AG04449 (cell line): ENCODE results near the gene AADACL2.

Source experiments
- CTCF ChIA-PET: fragments of 350-600 bp; formaldehyde crosslinking; extraction: SDS; loops from one replicate; lab custom pipeline; 2021; ENCODE audit warnings: antibody characterized with exemption; lab: Yijun Ruan, JAX
- POLR2A ChIA-PET: fragments of 400-600, 350-600 bp; formaldehyde crosslinking; extraction: SDS; loops from one replicate; lab custom pipeline; 2020; ENCODE audit warnings: antibody characterized with exemption, inconsistent platforms; lab: Yijun Ruan, JAX
- DNase-seq: peaks from one replicate; pipeline ENCODE4 v3.0.0-alpha.2; 2010; ENCODE audit warnings: low read depth, low spot score
- H3K4me3 ChIP-seq: 2 replicates; pipeline ENCODE4 v1.5.1; 2011; ENCODE audit warnings: low read depth, mild to moderate bottlenecking, control low read depth, low read length
- CTCF ChIP-seq: IDR thresholded peaks from one replicate; pipeline ENCODE4 v1.5.1; 2011; ENCODE audit warnings: mild to moderate bottlenecking, moderate library complexity, low read length, control low read depth, inconsistent platforms; ENCODE audit not compliant: insufficient read depth; ENCODE audit errors: missing control alignments

Gene AADACL2

DNA sequence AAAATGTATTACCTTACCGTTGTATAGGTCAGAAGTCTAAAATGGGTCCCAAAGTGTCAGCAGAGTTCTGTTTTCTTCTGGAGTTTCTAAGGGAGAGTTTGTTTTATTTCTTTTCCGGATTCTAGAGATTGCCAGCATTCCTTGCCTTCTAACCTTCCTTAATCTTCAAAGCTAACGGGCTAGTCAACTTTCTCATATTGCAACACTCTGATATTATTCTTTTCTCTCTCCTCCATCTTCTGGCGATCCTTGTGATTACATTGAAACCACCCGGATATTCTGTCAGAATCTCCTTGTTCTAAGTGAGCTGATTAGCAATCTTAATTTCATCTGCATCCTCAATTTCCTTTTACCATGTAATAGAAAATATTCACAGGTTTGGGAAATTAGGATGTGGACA is 36.2 kb upstream of the AADACL2 start:
- no peak for TF ChIP-seq CTCF
- ChIA-PET CTCF (no interaction called here), POLR2A (no interaction called here)
- no peak for DNase-seq
- no peak overlapping the region for H3K4me3 ChIP-seq

DNA sequence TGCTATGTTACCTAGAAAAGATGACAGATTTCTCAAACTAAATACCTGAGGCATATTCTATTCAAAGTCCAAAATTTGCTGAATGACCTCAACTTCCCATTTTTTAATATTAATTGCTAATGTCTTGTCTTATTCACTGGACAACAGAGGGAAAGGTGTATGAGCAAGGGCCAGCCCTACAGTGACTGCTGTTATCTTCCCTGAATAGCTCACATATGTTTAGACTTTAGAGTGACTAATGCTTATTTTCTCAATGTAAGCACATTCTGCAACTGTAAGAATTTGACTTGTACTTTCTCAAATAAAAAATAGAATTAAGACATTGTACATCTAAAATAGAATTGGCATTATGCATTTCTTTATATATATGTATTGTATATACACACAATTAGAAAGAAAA is 26.5 kb upstream of the AADACL2 start:
- no peak overlapping the region for H3K4me3 ChIP-seq
- no peak for DNase-seq
- no peak for TF ChIP-seq CTCF
- CTCF ChIA-PET: no interaction called here
- POLR2A ChIA-PET: no interaction called here

DNA sequence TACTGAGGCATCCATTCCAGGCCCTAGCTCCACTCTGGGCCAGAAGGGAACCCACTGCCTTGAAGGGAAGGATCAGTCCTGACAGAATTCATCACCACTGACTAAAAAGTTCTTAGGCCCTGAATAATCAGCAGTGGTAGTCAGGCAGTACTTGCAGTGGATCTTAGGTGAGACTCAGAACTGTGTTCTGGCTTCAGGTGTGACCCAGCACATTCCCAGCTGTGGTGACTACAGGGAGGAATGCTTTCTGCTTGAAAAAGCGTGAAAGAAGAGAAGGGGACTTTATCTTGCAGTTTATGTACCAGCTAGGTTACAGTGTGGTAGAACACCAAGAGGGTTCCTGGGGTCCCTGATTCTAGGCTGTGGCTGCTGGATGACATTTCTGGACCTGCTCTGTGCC is 24.9 kb upstream of the AADACL2 start:
- no peak for TF ChIP-seq CTCF
- CTCF ChIA-PET: no interaction called here
- POLR2A ChIA-PET: no interaction called here
- no peak for DNase-seq
- H3K4me3 ChIP-seq: no peak overlapping the region

DNA sequence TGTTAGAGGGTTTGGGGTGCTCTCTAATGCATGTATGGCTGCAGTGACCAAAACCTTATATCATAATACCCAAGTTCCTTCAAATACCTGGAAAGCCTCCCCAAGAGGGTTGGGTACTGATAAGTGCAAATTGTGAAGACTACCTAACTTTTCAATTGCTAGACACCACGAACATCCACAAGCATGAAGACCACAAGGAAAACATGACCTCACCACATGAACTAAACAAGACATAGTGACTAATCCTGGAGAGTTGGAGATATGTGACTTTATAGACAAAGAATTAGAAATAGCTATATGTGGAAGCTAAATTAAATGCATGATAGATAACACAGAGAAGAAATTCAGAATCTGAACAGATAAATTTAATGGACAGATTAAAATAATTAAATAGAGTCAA is 23.9 kb upstream of the AADACL2 start:
- no peak for TF ChIP-seq CTCF
- no peak overlapping the region for H3K4me3 ChIP-seq
- no peak for DNase-seq
- ChIA-PET POLR2A (no interaction called here), CTCF (no interaction called here)

DNA sequence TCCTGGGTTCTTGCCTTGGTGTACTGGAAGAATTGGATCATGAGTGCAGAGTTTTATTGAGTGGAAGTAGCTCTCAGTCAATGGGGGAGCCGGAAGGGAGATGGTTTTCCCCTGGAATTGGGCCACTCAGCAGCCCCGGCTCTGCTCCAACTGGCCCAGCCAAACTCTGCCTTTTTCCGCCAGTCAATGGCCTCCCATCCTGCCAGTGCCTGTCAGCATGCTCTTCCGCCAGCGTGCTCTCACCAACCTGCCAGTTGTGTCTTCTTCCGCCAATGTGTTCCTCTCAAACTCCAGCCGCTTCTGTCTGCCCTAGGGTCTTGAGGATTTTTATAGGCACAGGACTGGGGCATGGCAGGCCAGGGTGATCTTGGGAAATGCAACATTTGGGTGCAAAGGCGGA is 12.4 kb upstream of the AADACL2 start:
- ChIA-PET CTCF (no interaction called here), POLR2A (no interaction called here)
- no peak overlapping the region for H3K4me3 ChIP-seq
- TF ChIP-seq CTCF: no peak
- DNase-seq: no peak

GRCh38 chr3:151722856-151723255 is 10.9 kb upstream of the AADACL2 start:
- ChIA-PET CTCF (interaction anchor here (0.9 kb wide), 1 partner anchor 12 kb away, joined by 3 read pairs; no protein-coding TSS in a partner anchor), POLR2A (no interaction called here)
- H3K4me3 ChIP-seq: no peak overlapping the region
- TF ChIP-seq CTCF: no peak
- no peak for DNase-seq
